H9 (cell line): ENCODE data around the gene FBN1. TPM values are rescaled to one million over a fixed set of nuclear protein-coding genes. Genes with fewer than 3 reads are reported as not detected.

Experiments used
- DNase-seq: peaks from one replicate; pipeline ENCODE4 v3.0.0-alpha.2; 2017
- H2AFZ ChIP-seq: one replicate; pipeline ENCODE4 v1.6.1; 2013; ENCODE audit warnings: mild to moderate bottlenecking, low read length, control low read depth, moderate library complexity
- H2AK5ac ChIP-seq: 2 replicates; pipeline ENCODE4 v1.6.1; 2013; ENCODE audit warnings: low read length, control low read depth, mixed read lengths; ENCODE audit not compliant: insufficient read length
- H2BK120ac ChIP-seq: one replicate; pipeline ENCODE4 v1.6.1; 2013; ENCODE audit warnings: low read depth, mild to moderate bottlenecking, low read length, control low read depth, inconsistent platforms; ENCODE audit not compliant: poor library complexity, severe bottlenecking
- H2BK12ac ChIP-seq: 2 replicates; pipeline ENCODE4 v1.6.1; 2013; ENCODE audit warnings: low read length, control low read depth, mixed read lengths, low read depth; ENCODE audit not compliant: insufficient read length
- H2BK15ac ChIP-seq: 2 replicates; pipeline ENCODE4 v1.6.1; 2013; ENCODE audit warnings: low read depth, low read length, control low read depth
- H2BK20ac ChIP-seq: one replicate; pipeline ENCODE4 v1.6.1; 2013; ENCODE audit warnings: low read depth, mild to moderate bottlenecking, low read length, control low read depth, inconsistent platforms; ENCODE audit not compliant: poor library complexity, severe bottlenecking
- H2BK5ac ChIP-seq: 2 replicates; pipeline ENCODE4 v1.6.1; 2013; ENCODE audit warnings: low read length, control low read depth, mixed read lengths; ENCODE audit not compliant: insufficient read length
- H3K14ac ChIP-seq: 2 replicates; pipeline ENCODE4 v1.6.1; 2013; ENCODE audit warnings: low read length, control low read depth; ENCODE audit not compliant: insufficient read depth
- H3K18ac ChIP-seq: 2 replicates; pipeline ENCODE4 v1.6.1; 2013; ENCODE audit warnings: low read depth, mild to moderate bottlenecking, mixed read lengths, low read length, control low read depth; ENCODE audit not compliant: insufficient read length
- H3K23ac ChIP-seq: 2 replicates; pipeline ENCODE4 v1.6.1; 2013; ENCODE audit warnings: low read length, control low read depth, mixed read lengths, low read depth; ENCODE audit not compliant: insufficient read length
- H3K23me2 ChIP-seq: 2 replicates; pipeline ENCODE4 v1.6.1; 2013; ENCODE audit warnings: low read depth, mild to moderate bottlenecking, mixed read lengths, low read length, control low read depth; ENCODE audit not compliant: insufficient read length, poor library complexity, severe bottlenecking
- H3K27ac ChIP-seq: 2 replicates; pipeline ENCODE4 v1.5.1; 2013; ENCODE audit warnings: low read length, control low read depth, mixed read lengths, low read depth; ENCODE audit not compliant: insufficient read length
- H3K27me3 ChIP-seq: 2 replicates; pipeline ENCODE4 v1.6.1; 2013; ENCODE audit warnings: low read length, control low read depth, inconsistent platforms; ENCODE audit not compliant: insufficient read depth
- H3K4ac ChIP-seq: 2 replicates; pipeline ENCODE4 v1.6.1; 2013; ENCODE audit warnings: low read depth, mild to moderate bottlenecking, control low read depth, inconsistent platforms, low read length, moderate library complexity
- H3K4me1 ChIP-seq: 2 replicates; pipeline ENCODE4 v1.6.1; 2013; ENCODE audit warnings: low read length, control low read depth, inconsistent platforms; ENCODE audit not compliant: insufficient read depth
- H3K4me2 ChIP-seq: 2 replicates; pipeline ENCODE4 v1.6.1; 2013; ENCODE audit warnings: low read length, control low read depth, mixed read lengths; ENCODE audit not compliant: insufficient read length, insufficient read depth
- H3K56ac ChIP-seq: 2 replicates; pipeline ENCODE4 v1.6.1; 2013; ENCODE audit warnings: low read depth, mild to moderate bottlenecking, mixed read lengths, low read length, control low read depth; ENCODE audit not compliant: insufficient read length
- H3K79me1 ChIP-seq: 2 replicates; pipeline ENCODE4 v1.6.1; 2013; ENCODE audit warnings: low read depth, mild to moderate bottlenecking, moderate library complexity, low read length, control low read depth, inconsistent platforms; ENCODE audit not compliant: insufficient read depth, poor library complexity, severe bottlenecking
- H3K79me2 ChIP-seq: 2 replicates; pipeline ENCODE4 v1.6.1; 2013; ENCODE audit warnings: low read length, control low read depth, inconsistent platforms; ENCODE audit not compliant: insufficient read depth
- H3K9ac ChIP-seq: 2 replicates; pipeline ENCODE4 v1.6.1; 2013; ENCODE audit warnings: low read length, control low read depth, mixed read lengths; ENCODE audit not compliant: insufficient read length; ENCODE audit errors: extremely low read depth
- H3K9me3 ChIP-seq: one replicate; pipeline ENCODE4 v1.6.1; 2013; ENCODE audit warnings: low read depth, low read length, inconsistent platforms; ENCODE audit not compliant: control insufficient read depth
- H3T11ph ChIP-seq: one replicate; pipeline ENCODE4 v1.6.1; 2013; ENCODE audit warnings: mild to moderate bottlenecking, low read length, control low read depth, inconsistent platforms
- H4K20me1 ChIP-seq: one replicate; pipeline ENCODE4 v1.6.1; 2013; ENCODE audit not compliant: control insufficient read depth, insufficient read length, insufficient read depth
- H4K5ac ChIP-seq: 2 replicates; pipeline ENCODE4 v1.6.1; 2013; ENCODE audit warnings: low read depth, mild to moderate bottlenecking, mixed read lengths, low read length, control low read depth; ENCODE audit not compliant: insufficient read length
- H4K8ac ChIP-seq: replicated peaks from 2 replicates; pipeline ENCODE4 v1.6.1; 2013; ENCODE audit warnings: low read length, control low read depth, mixed read lengths, low read depth; ENCODE audit not compliant: insufficient read length
- H4K91ac ChIP-seq: 2 replicates; pipeline ENCODE4 v1.6.1; 2013; ENCODE audit warnings: low read depth, mild to moderate bottlenecking, moderate library complexity, mixed read lengths, low read length, control low read depth; ENCODE audit not compliant: insufficient read length
- H3K27ac Mint-ChIP-seq, 3 experiments: 2 replicates in 2 of 3; 3 replicates in 1 of 3; pipeline ENCODE4 v1.8.0; 2020 to 2021; ENCODE audit warnings: mixed read lengths in 3 of 3, mild to moderate bottlenecking in 1 of 3, moderate library complexity in 1 of 3
- H3K27me3 Mint-ChIP-seq: 2 replicates; pipeline ENCODE4 v1.8.0; 2021; ENCODE audit warnings: low read depth, mild to moderate bottlenecking, moderate library complexity, mixed read lengths
- H3K36me3 Mint-ChIP-seq, 3 experiments: 2 replicates in 2 of 3; 3 replicates in 1 of 3; pipeline ENCODE4 v1.8.0; 2020 to 2021; ENCODE audit warnings: low read depth in 3 of 3, mixed read lengths in 3 of 3; ENCODE audit not compliant: insufficient read depth in 1 of 3
- H3K4me1 Mint-ChIP-seq, 2 experiments: 2 replicates each; pipeline ENCODE4 v1.8.0; 2020; ENCODE audit warnings: mixed read lengths in 2 of 2
- H3K4me3 Mint-ChIP-seq, 2 experiments: 2 replicates in 1 of 2; 3 replicates in 1 of 2; pipeline ENCODE4 v1.8.0; 2020 to 2021; ENCODE audit warnings: mild to moderate bottlenecking in 2 of 2, mixed read lengths in 2 of 2, moderate library complexity in 1 of 2
- H3K9me3 Mint-ChIP-seq, 2 experiments: 2 replicates in 1 of 2; 3 replicates in 1 of 2; pipeline ENCODE4 v1.8.0; 2020; ENCODE audit warnings: mild to moderate bottlenecking in 2 of 2, mixed read lengths in 2 of 2, moderate library complexity in 1 of 2
- WGBS: extraction: QIAGEN DNeasy Blood & Tissue Kit; methylation state at CpG from one replicate; pipeline ENCODE4 v1.1.7; 2013; ENCODE audit warnings: missing lambda C conversion rate, low lambda C conversion rate, mixed read lengths; ENCODE audit not compliant: insufficient read length; ENCODE audit errors: extremely low coverage; 5-methylcytosine and 5-hydroxymethylcytosine counted together
- total RNA-seq: library from RNA; stranded (reverse); gene quantifications from 2 replicates; pipeline ENCODE4 v1.2.1, GENCODE V29; 2021
- TF ChIP-seq, protein P1 (sequence below): fragments of 200-600 bp; sonication (generic); conservative IDR thresholded peaks from 3 replicates; pipeline ENCODE4 v1.8.0; 2021; ENCODE audit warnings: antibody characterized with exemption, mild to moderate bottlenecking

The FBN1 gene
- total RNA-seq, 1 experiment from 2014 or later = 3.6 TPM

DNA sequence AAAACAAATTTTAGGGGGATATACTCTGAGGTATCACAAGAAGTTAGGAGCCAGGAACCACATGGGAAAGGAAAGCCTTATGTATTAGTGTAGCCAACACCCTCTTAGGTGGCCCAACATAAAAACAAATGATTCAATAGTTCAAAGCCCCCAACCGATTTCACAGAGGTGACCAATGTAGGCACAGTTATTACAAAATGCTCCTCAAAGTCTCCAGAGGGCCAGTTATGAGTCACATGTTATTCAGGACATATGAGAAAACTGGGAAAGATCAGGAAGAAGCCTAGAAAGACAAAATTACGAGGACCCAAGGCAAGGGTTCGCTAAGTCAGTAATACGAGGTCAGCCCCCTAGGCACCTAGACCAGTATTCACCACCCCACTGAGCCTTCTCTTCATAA is 29.9 kb upstream of the FBN1 start:
- no peak overlapping the region for H2BK12ac ChIP-seq
- WGBS = no CpG with 5 or more reads among the region's 4 CpGs
- Mint-ChIP-seq H3K9me3 (no peaks in the 10 kb centered on the region), H3K27ac (no peak overlapping the region), H3K4me1 (no peaks in the 10 kb centered on the region), H3K27me3 (no peaks in the 10 kb centered on the region; the same call in 1 of the 2 replicates), H3K4me3 (no peak overlapping the region), H3K36me3 (no peaks in the 10 kb centered on the region)
- H3K4me1 ChIP-seq = no peaks in the 10 kb centered on the region
- H3K79me2 ChIP-seq = no peaks in the 10 kb centered on the region
- H3K27ac ChIP-seq = no peak overlapping the region
- H3K9me3 ChIP-seq = no peaks in the 10 kb centered on the region
- DNase-seq = no peak
- no peak overlapping the region for H2BK5ac ChIP-seq
- H3K23ac ChIP-seq = no peak overlapping the region
- no peak overlapping the region for H3K4ac ChIP-seq
- TF ChIP-seq, protein P1, sequence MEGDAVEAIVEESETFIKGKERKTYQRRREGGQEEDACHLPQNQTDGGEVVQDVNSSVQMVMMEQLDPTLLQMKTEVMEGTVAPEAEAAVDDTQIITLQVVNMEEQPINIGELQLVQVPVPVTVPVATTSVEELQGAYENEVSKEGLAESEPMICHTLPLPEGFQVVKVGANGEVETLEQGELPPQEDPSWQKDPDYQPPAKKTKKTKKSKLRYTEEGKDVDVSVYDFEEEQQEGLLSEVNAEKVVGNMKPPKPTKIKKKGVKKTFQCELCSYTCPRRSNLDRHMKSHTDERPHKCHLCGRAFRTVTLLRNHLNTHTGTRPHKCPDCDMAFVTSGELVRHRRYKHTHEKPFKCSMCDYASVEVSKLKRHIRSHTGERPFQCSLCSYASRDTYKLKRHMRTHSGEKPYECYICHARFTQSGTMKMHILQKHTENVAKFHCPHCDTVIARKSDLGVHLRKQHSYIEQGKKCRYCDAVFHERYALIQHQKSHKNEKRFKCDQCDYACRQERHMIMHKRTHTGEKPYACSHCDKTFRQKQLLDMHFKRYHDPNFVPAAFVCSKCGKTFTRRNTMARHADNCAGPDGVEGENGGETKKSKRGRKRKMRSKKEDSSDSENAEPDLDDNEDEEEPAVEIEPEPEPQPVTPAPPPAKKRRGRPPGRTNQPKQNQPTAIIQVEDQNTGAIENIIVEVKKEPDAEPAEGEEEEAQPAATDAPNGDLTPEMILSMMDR = no peak
- no peaks in the 10 kb centered on the region for H3K23me2 ChIP-seq
- no peak overlapping the region for H2AK5ac ChIP-seq
- no peak overlapping the region for H4K91ac ChIP-seq
- no peaks in the 10 kb centered on the region for H3K79me1 ChIP-seq
- no peak overlapping the region for H3K4me2 ChIP-seq
- no peaks in the 10 kb centered on the region for H3K27me3 ChIP-seq
- no peak overlapping the region for H3T11ph ChIP-seq
- H2BK120ac ChIP-seq = no peak overlapping the region
- no peak overlapping the region for H3K56ac ChIP-seq
- H4K5ac ChIP-seq = no peak overlapping the region
- H3K9ac ChIP-seq = no peak overlapping the region
- H3K14ac ChIP-seq = no peak overlapping the region
- no peak overlapping the region for H2BK15ac ChIP-seq
- H2AFZ ChIP-seq = no peak overlapping the region
- no peak overlapping the region for H2BK20ac ChIP-seq
- no peak overlapping the region for H3K18ac ChIP-seq
- H4K8ac ChIP-seq = no peak overlapping the region
- H4K20me1 ChIP-seq = no peaks in the 10 kb centered on the region
